Measurements from ENCODE around the gene SEC23B.

Gene SEC23B

DNA sequence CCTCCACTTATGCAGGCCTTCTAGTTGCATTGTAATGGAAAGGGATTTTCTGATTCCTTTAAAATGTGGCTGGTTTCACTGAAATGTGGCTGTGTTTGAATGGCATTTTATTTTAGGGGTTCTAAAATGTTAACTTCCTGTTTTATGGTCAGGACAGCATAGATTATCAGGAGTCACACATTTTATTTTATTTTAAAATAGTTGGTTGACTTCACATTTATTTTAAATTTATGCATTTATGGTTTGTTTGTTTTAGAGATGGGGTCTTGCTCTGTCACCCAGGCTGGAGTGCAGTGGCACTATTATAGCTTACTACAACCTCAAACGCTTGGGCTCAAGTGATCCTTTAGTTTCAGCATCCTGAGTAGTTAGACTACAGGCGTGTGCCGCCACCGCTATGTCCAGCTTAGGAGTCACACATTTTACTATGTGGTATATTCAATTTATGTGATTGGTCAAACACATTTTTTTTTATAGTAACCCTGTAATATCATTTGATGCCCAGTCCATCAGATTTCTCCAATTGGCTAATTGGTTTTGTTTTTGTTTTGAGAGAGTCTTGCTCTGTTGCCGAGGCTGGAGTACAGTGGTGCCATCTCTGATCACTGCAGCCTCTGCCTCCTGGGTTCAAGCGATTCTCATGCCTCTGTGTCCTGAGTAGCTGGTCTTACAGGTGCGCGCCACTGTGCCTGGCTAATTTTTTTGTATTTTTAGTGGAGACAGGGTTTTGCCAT is 82.4 kb downstream of the SEC23B start:
- DNase-seq: no peak

DNA sequence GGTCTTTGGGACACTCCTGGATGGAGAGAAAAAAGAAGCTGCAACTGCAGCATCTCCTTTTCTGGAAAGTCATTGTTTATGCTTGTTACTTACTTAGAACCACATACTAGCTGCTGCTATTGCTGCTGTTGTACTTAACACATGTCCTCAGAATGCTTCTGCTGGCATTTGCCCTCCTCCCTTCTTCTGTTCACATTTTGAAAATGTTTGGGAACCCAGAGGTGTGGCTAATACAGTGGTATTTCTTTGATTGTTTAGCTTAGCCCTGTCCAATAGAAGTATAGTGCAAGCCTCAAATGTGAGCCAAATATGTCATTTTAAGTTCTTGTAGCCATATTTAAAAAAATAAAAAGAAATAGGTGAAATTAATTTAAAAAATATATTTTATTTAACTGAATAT is 88.5 kb downstream of the SEC23B start:
- DNase-seq: no peak

DNA sequence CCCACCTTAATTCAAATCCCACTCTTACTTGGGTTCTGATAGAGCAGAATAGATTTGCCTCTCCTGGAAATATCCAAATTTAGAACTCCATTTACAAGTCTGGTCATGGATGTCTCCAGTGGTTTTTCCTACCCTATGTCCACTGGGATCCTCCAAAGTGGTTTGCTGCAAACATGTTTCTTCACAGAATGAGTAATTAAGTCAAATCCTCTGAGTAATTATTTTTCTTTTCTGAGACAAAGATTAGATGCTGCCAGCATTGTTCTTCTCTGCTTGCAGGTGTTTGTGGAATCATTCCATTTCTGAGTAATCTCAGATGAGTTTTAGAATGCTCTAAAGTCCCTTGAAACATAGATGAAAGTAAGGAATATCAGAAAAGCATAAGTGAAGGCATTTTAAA is 102.0 kb downstream of the SEC23B start:
- no peak for DNase-seq

All from stimulated activated naive CD4-positive, alpha-beta T cell treated with Interleukin-2 at 50 U/mL for 16 hours (primary cell).